HG02943 (cell line): Measurements from ENCODE around the gene TLCD3B.
"Not testable (repeated sequence)": the region's sequence is repeated elsewhere in the genome, so short reads cannot be mapped to it uniquely, and the experiment has no call there.

Source experiments
- ATAC-seq: cut with Tn5 transposase; IDR thresholded peaks from one replicate; pipeline ENCODE4 v1.9.1; 2021; ENCODE audit warnings: mild to moderate bottlenecking, low read depth, moderate library complexity; ENCODE audit not compliant: unreplicated experiment

TLCD3B gene

GRCh38 chr16:30063278-30063892 is 32.3 kb upstream of the TLCD3B start:
- ATAC-seq = no peak

GRCh38 chr16:30060836-30061554 is 29.9 kb upstream of the TLCD3B start:
- no peak for ATAC-seq

- ATAC-seq = no peak
Observed at GRCh38 chr16:30060346-30060745, 29.3 kb upstream of the TLCD3B start.

GRCh38 chr16:30054959-30055553 is 24.0 kb upstream of the TLCD3B start:
- ATAC-seq = no peak

GRCh38 chr16:30054451-30054850 is 23.4 kb upstream of the TLCD3B start:
- no peak for ATAC-seq

GRCh38 chr16:30053376-30054015 is 22.4 kb upstream of the TLCD3B start:
- no peak for ATAC-seq

- no peak for ATAC-seq
Observed at GRCh38 chr16:30052671-30053372, 21.8 kb upstream of the TLCD3B start.

- ATAC-seq = no peak
Observed at GRCh38 chr16:30051518-30051917, 20.4 kb upstream of the TLCD3B start.

GRCh38 chr16:30049871-30050270 is 18.8 kb upstream of the TLCD3B start:
- ATAC-seq = no peak

- no peak for ATAC-seq
Observed at GRCh38 chr16:30046588-30046987, 15.5 kb upstream of the TLCD3B start.

- ATAC-seq = no peak
Observed at GRCh38 chr16:30046178-30046577, 15.1 kb upstream of the TLCD3B start.

GRCh38 chr16:30041841-30042240 is 10.8 kb upstream of the TLCD3B start:
- no peak for ATAC-seq

- not testable (repeated sequence) for ATAC-seq
Observed at GRCh38 chr16:30040690-30041089, 9.6 kb upstream of the TLCD3B start.

- ATAC-seq = no peak
Observed at GRCh38 chr16:30040221-30040620, 9.2 kb upstream of the TLCD3B start.

GRCh38 chr16:30033270-30033669 is 2.2 kb upstream of the TLCD3B start:
- ATAC-seq = no peak

- ATAC-seq = no peak
Observed at GRCh38 chr16:30032083-30032819, 1.2 kb upstream of the TLCD3B start.

- no peak for ATAC-seq
Observed at GRCh38 chr16:30031477-30031918, 427 bp upstream of the TLCD3B start.

GRCh38 chr16:30030011-30030685 is 923 bp downstream of the TLCD3B start:
- no peak for ATAC-seq

GRCh38 chr16:30028438-30029076 is 2.5 kb downstream of the TLCD3B start:
- ATAC-seq = no peak
